D341Med (cell line): ENCODE data around the gene SMPD4.
A peak's percentile ranks its signal among the peaks of the same experiment; 100 is the strongest.
"Not testable (repeated sequence)": the region's sequence is repeated elsewhere in the genome, so short reads cannot be mapped to it uniquely, and the experiment has no call there.

Experiments used
- DNase-seq: peaks from one replicate; pipeline ENCODE4 v3.0.0; 2012; ENCODE audit warnings: low spot score

The SMPD4 gene

DNA sequence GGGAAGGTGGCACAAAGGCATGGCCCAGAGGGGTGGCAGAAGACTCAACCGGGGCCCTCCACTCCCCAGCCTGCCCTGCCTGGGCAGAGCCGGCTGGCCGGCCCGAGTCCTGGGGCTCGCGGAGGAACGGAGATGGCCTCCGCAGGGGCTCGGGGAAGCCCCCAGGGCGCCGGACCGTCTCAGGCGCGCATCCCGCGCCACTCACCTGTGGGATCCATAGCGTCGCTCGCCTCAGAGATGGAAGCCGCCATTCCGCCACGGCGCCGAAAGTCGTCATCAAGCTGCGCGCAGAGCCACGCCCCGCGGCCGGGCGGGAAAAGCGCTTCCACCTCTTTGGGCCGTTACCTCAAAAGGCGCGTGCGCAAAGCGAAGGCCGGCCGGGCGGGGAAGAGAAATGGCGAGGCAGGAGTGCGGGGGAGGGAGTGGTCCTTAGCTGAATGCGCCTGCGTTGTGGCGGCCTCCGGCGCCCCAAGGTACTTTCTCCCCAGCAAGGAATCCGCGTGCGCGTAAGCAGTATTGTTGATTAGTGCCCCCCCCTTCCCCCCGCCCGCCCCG, at the start of gene SMPD4:
TSS of gene SMPD4 (minus strand) at position 278 of the 555 bp plus-strand sequence. CDS start 5,010 bp downstream, outside the sequence.
- peak; percentile 90 for DNase-seq

DNA sequence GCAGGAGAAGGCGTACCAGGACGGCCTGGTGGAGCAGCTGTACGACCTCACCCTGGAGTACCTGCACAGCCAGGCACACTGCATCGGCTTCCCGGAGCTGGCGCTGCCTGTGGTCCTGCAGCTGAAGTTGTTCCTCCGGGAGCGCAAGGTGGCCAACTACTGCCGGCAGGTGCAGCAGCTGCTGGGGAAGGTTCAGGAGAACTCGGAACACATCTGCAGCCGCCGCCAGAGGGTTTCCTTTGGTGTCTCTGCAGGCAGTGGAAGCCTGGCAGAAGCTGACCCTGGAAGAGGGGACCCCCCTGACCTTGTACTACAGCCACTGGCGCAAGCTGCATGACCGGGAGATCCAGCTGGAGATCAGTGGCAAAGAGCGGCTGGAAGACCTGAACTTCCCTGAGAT, 49.5 kb upstream of the SMPD4 start:
- not testable (repeated sequence) for DNase-seq

DNA sequence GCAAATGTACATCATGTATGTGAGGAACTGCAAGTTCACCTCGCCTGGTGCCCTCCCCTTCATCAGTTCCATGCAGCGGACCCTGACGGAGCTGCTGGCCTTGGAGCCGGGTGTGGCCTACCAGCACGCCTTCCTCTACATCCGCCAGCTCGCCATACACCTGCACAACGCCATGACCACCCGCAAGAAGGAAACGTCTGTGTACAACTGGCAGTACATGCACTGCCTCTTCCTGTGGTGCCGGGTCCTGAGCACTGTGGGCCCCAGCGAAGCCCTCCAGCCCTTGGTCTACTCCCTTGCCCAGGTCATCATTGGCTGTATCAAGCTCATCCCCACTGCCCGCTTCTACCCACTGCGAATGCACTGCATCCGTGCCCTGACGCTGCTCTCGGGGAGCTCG, 49.0 kb upstream of the SMPD4 start:
- not testable (repeated sequence) for DNase-seq

DNA sequence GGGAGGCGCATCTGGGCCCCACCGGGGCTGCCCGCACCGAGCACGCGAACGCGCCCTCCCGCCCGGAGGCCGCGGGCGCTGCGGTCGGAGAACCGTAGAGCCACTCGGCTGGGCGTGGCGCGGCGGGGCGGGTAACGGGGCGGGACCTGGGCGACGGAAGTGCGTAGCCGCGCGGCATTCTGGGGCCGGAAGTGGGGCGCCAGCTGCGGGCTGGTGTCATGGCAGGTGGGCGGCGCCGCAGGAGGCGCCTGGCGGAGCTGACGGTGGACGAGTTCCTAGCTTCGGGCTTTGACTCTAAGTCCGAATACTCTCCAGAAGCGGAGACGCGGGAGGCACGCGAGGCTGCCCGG, 47.7 kb upstream of the SMPD4 start:
- DNase-seq, result not testable (repeated sequence)

DNA sequence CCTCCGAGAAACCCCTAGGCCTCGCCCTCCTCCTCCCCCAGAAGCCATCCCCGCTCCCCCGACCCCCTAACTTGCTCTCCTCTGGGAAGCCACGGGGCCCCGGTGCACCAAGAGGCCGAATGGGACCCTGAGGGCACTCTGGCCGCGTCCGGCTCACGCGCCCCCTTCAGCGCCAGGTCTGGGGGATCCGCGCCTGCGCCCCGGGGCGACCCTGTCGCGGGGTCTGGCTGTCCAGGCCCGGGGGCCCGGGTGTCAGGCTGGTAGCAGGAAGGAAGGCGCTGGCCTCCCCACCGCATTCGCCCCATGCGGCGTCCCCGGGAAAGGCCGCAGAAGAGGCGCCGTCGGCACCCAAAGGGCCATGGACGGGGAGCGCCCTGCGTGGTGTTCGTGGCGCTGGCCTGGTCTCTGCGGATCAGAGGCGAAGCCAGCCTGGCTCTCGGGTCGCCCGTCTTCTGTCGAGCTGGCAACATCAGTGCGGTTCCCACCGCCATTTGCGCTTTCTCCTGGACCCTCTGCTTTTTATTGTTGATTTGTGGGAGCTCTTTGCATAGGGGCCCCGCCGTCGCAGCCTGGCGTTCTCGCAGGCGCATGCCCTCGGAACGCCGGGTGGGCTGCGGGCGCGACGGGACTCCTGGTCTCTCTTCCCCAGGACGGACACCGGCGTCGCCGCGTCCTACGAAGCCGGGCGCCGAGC, 47.2 kb upstream of the SMPD4 start:
- not testable (repeated sequence) for DNase-seq

DNA sequence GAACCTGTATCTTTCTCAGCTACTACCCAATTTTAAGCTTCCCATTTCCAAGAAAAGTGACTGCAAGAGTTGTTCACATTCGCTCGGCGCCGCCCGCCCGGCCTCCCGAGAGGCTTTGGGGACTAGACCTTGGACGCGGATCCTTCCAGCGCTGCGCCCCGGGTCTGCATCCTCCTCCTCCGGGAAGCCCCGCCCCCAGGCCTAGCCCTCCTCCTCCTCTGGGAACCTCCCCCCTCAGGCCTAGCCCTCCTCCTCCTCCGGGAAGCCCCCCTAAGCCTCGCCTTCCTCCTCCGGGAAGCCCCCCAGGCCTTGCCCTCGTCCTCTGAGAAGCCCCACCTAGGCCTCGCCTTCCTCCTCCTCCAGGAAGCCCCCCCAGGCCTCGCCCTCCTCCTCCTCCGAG, 46.6 kb upstream of the SMPD4 start:
- DNase-seq, result not testable (repeated sequence)

GRCh38 chr2:130222523-130222922, 41.1 kb upstream of the SMPD4 start:
- not testable (repeated sequence) for DNase-seq

DNA sequence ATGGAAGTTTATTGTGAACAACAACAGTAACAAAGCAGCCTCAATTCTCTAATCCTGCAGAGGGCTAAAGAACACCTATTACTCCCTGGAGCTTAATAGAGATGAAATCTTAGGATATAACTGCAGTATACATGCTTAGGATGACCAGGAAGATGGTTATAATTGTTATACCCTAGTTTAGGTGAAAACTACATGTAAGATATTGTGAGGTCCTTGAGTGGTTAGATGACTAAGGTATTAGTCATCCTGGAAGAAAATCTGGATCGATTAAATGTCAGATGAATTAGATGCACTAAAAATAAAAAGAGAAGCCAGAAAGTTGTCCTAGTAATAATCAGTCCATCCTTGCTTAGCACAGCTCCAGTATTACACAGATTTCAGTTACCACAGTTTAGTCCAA, 39.1 kb upstream of the SMPD4 start:
- DNase-seq, result not testable (repeated sequence)

GRCh38 chr2:130219147-130219546, 37.7 kb upstream of the SMPD4 start:
- not testable (repeated sequence) for DNase-seq

DNA sequence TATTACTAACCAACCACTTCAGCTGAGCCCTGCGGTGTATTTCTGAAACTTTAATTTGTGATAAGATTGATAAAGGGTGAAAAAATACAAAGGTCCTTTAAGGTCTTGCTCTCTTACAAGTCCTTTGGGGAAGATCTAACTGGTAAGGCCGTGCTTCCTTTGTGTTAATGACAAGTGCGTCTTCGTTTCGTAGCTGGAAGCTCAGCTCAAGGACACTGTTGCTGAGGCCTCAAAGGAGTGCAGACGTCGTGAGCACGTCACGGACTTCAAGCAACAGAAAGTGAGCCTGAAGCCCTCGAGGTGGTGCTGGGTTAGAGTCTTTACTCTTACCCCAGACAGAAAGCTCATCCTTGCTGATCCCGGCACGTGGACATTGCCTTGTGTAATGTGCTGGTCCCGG, 25.6 kb upstream of the SMPD4 start:
- DNase-seq, result not testable (repeated sequence)

- DNase-seq, result not testable (repeated sequence)
Observed at GRCh38 chr2:130203150-130203549, 21.7 kb upstream of the SMPD4 start.

DNA sequence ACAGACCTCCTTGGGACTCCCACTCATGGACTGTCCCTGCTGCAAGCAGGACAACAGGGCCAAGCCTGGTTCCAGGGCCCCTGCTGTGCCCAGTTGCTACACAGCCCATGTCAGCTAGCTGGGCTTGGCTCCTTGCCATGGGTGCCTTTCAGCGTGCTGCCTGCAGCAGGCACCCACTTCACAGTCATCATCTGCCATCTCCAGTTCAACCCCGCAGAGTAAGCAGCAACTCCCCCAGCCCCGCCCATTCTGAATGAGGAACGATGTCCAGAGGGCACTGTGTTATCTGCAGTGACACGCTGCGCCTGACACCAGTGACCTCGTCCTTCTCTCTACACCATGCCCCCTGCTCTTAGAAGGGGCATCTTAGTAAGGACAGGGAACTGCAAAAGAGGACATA, 21.1 kb upstream of the SMPD4 start:
- not testable (repeated sequence) for DNase-seq

- DNase-seq, result no peak
Observed at GRCh38 chr2:130198343-130198742, 16.9 kb upstream of the SMPD4 start, which contains the start of gene TUBA3E. Gene TUBA3E, minus strand, starts transcription at chr2:130198439. Its CDS starts 79 bp downstream, at chr2:130198360.

- DNase-seq, result not testable (repeated sequence)
Observed at GRCh38 chr2:130196052-130196451, 14.7 kb upstream of the SMPD4 start.

- DNase-seq, result not testable (repeated sequence)
Observed at GRCh38 chr2:130195089-130195635, 13.8 kb upstream of the SMPD4 start.

DNA sequence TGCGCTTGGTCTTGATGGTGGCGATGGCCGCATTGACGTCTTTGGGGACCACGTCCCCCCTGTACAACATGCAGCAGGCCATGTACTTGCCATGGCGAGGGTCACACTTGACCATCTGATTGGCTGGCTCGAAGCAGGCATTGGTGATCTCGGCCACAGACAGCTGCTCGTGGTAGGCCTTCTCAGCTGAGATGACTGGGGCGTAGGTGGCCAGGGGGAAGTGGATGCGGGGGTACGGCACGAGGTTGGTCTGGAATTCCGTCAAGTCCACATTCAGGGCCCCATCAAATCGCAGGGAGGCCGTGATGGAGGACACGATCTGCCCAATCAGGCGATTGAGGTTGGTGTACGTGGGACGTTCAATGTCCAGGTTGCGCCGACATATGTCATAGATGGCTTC, 12.4 kb upstream of the SMPD4 start:
- DNase-seq, result not testable (repeated sequence)

DNA sequence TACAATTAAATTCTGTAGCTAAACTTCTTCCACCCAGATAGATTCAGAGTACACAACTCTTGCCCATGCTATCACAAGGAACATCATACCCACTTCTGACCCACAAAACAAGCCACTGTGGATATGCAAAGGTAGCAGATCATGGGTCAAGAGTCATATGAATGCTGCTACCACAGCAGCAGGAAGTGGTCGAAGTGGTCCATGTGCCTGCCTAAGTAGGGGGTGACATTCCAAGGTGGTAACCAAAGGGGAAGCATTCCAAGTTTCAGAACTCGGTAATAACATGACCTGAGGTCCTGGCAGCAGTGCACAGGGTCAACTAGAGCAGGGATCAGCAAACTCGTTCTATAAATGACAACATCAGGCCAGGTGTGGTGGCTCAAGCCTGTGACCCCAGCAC, 11.0 kb upstream of the SMPD4 start:
- DNase-seq, result not testable (repeated sequence)

- DNase-seq, result not testable (repeated sequence)
Observed at GRCh38 chr2:130191319-130191718, 9.9 kb upstream of the SMPD4 start.

DNA sequence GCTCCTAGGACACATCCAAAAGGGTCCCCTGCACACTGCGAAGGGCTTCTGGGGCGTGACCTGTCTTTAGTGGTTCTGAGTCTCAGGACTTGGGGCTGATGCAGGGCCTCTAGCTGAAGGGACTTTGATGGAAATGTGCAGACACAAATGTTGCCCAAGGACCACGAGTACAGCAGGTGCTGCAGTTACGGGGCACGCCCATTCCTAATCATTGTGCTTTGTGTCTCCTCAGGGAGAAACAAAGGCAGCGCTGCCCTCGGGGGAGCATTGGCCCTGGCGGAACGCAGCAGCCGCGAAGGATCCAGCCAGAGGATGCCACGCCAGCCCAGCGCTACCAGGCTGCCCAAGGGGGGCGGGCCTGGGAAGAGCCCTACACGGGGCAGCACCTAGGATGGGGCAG, 8.8 kb upstream of the SMPD4 start:
- no peak for DNase-seq

- not testable (repeated sequence) for DNase-seq
Observed at GRCh38 chr2:130188958-130189357, 7.6 kb upstream of the SMPD4 start.

- not testable (repeated sequence) for DNase-seq
Observed at GRCh38 chr2:130187859-130188792, 6.7 kb upstream of the SMPD4 start.

DNA sequence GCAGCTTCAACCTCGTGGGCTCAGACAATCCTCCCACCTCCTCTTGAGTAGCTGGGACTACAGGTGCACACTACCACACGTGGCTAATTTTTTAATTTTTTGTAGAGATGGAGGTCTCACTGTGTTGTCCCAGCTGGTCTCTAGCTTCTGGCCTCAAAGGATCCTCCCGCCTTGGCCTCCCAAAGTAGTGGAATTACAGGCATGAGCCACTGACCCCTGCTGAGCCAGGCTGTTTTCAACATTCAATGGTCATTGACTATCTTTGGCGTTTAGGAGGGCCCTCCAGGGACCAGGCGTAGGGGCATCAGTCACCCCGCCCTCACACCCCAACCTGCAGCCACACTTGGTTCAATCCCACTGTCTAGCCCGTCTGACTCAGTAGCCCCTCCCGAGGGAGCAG, 5.9 kb upstream of the SMPD4 start:
- DNase-seq, result no peak
